Activated CD4-positive, CD25-positive, alpha-beta regulatory T cell treated with anti-CD3 and anti-CD28 coated beads, Interleukin-2, amount 50 U/mL, for 24 hours (primary cell): ENCODE data around the gene INO80C.

Experiments used
- ATAC-seq, 2 donors: fragments of 150-1000 bp; cut with Tn5 transposase; one replicate each; pipeline ENCODE4 v1.10.0; 2021; ENCODE audit warnings: mild to moderate bottlenecking in 1 of 2, moderate library complexity in 1 of 2

The INO80C gene, protein sequence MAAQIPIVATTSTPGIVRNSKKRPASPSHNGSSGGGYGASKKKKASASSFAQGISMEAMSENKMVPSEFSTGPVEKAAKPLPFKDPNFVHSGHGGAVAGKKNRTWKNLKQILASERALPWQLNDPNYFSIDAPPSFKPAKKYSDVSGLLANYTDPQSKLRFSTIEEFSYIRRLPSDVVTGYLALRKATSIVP

DNA sequence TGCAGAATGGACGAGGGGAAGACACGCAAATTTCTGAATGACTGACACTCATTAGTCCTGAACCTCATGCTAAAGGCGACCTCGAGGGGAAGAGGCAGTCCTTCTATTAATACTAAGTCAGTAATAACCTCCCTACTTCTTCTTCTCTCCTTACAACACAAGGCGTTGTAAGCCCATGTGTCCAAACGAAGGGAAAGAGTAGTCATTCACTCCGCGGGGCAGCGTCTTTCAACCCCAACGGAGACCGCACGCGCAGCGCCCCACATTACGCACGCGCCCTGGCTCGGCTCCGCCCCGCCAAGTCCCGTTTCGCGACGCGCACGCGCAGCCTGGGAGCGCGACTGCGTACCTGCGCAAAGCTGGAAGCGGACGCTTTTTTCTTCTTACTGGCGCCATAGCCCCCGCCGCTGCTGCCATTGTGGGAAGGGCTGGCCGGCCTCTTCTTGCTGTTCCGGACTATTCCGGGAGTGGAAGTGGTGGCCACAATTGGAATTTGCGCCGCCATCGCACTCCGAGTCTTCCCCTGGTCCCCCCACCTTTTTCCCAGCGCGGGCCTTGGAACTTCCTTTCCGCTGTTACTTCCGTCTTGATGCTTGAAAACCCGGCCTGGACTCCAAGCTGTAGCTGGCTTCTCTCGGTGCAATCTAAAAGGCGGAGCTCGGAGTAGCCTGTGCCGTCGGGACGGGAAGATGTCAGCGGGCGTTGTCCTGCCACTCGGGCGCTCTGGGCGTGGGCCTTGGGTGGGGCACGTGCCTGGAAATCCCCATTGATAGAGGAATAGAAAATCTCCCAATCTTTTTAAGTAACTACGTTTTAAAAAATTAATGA lies at the start of gene INO80C:
INO80C (minus strand) TSS at position 591 of the 828 bp plus-strand sequence; CDS start at position 505, 86 bp downstream.
- ATAC-seq, result peak; percentile 92 to 93

DNA sequence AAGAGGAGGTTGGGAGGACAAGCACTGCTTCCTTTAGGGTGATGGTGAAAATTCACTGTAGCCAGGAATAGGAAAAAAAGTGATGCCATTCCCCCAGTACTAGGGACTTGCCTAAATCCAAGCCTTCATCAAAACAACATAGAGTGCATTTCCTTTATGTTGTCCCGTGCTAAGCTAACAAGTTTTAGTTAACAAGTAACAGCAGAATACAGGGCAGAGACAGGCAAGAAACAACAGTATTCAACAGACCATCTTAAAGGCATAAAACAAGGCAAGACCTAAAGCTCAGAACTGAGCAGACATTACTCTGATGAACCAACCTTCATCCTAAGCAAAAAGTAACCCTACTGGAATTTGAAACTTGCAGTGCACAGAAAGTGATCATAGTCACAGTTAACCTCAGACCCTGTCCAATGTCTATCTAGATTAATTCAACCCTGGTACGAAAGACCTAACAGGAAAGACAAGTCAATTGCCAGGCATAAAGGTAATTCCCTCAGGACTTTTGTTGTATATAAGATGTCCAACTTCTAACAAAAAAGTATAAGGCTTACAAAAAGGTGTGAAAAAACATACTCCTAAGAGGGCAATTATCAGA lies 49.3 kb upstream of the INO80C start:
- no peak for ATAC-seq

DNA sequence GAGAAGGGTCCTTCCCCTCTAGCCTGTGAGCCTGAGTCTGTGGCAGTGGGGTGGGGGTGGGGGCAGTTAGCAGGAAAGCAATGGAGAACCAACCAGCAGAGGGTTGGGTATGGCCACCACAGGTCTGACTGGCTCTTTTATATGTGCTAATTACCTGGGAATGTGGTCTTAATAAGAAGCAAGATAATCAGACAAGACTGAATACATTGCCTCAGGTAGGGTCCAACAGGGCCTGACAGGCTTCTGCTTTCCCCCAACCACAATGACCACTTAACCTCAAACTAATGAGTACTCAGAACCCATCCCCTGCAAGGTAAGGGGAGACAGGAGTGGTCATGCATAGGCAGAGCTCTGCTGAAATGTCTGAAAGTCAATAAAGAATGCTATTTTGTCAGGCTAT lies 44.6 kb upstream of the INO80C start:
- no peak for ATAC-seq

DNA sequence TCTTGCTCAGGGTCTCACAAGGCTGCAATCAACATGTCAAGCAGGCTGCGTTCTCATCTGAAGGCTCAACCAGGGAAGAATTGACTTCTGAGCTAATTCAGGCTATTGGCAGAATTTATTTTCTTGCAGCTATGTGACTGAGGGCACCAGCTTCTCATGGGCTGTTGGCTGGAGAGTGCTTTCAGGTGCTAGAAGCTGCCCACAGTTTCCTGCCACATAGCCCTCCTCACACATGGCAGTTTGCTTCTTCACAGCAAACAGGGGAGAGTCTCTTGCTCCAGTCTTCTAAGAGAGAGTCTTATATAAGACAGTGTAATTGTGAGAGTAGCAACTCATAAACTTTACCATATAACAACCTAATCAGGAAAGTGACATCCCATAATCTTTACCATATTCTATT lies 37.5 kb upstream of the INO80C start:
- ATAC-seq, result no peak

DNA sequence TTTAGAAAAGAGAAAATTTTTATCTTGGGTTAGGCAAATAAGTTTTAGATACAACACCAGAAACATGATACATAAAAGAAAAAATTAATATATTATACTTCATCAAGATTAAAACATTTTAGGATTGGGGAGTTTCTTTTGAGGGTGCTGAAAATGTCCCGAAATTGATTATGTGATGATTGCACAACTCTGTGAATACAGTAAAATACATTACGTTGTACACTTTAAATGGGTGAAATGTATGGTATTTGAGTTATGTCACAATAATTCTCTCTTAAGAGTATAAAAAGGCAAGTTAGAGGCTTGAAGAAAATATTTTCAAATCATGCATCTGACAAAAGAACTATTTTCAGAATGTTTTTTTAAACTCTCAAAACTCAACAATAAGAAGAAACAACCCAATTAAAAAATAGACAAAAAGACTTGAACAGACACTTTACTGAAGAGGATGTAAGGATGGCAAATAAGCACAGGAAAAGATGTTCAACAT lies 36.2 kb upstream of the INO80C start:
- no peak for ATAC-seq

DNA sequence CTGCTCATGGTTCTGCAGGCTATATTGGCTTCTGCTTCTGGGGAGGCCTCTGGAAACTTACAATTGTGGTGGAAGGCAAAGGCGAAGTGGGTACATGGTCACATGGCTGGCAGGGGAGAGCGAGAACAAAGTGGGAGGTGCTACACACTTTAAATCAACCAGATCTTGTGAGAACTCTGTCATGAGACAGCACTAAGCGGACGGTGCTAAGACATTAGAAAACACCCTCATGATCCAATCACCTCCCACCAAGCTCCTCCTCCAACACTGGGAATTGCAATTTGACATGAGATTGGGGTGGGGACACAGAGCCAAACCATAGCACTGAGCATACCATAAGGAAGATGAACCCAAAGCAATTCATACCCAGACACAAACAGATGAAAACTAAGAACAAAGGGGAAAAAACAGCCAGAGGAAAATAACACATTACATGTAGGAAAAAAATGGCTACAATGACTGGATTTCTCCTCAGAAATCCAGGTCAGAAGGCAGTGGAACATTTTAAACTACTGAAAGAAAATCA lies 31.1 kb upstream of the INO80C start:
- no peak for ATAC-seq

DNA sequence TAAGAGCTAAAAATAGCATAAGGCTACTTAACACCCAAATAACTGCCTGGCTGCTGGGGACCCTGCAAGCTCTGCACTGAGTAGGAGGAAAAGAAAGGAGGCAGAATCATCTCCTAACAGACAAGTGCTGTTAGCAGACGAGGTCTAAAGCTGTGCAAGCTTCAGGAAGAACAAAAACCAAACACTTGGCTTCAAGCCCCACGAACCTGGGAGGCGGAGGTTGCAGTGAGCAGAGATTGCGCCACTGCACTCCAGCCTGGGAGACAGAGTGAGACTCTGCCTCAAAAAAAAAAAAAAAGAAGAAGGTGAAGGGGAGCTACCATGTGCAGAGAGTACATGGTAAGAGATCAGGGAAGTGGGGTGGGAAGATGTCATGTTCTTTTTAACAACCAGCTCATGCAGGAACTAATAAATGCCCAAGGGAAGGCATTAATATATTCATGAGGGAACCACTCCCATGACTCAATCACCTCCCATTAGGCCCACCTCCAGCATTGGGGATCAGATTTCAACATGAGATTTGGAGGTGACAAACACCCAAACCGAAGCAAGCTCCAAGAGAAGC lies 28.8 kb upstream of the INO80C start:
- no peak for ATAC-seq

DNA sequence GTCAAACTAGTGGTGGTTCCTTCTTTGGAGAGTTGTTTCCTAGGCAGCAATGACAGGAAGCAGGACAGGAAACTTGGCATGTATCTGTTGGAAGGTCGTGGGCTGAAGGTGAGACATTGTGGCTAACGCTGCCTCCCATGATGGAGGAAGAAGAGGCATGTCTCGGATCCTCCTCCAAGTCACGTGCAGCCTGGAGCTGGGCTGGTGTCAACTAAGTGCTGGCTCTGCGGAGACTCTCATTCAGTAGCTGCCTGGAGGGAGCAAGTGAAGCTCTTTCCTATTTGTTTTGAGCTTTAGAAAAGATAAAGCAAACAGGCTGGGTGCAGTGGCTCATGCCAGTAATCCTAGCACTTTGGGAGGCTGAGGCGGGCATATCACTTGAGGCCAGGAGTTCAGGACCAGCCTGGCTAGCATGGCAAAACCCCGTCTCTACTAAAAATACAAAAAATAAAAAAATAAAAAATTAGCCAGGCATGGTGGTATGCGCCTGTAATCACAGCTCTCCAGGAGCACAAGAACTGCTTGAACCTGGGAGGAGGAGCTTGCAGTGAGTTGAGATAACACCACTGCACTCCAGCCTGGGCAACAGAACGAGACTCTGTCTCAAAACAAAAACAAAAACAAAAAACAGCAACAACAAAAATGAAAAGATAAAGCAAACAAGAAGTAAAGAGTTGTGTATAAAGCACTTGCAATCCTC lies 28.2 kb upstream of the INO80C start:
- ATAC-seq, result no peak

DNA sequence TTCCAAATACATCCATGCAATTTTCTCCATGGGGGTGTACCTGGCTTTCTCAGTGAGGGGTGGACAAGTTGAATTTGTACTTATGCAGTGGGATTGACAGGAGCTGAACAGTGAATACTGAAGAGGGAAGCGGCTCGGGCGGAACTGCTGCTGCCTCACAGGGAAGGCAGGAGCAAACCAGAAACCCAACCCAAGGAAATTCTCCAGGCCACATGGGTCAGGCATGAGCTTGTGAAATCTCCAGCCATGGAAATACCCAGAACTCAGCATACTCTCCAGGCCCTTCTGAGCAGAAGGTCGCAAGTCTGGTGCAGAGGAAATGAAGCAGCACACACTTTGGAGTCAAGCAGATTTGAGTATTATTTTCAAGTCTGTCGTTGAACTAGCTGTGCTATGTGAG lies 26.5 kb upstream of the INO80C start:
- ATAC-seq, result no peak

DNA sequence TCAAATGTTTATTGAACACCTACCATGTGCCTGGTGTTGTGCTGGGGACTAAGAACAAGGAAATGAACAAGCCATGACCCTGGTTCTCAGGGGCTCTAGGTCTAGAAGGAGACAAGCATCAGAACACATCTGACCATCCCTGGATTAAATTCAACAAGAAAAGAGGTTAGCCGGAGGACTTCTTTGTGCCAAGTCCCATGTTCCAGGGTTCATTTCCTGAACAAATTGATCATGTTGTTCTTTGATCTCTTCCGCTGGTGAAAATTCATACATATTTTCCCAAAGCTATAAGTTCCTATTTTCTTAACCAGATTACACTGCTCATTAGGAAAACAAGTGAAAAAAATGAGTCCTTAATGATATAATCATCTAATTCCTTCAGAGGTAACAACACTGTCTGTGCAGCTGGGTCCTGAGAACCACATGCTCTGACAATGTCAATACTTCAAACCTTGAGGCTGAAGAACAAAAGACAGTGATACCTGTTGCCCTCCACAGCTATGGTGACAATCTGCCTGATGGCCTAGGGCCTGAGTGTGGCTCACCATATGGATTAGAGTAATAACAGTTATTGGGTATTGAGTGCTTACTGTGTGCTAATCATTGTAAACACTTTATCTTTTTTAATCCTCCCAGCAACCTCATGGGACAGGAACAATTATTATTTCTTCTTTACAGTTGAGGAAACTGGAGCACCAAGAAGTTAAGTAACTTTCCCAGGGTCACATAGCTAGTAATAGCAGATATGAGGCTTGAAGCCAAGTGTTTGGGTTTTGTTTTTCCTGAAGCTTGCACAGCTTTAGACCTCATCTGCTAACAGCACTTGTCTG lies 24.6 kb upstream of the INO80C start:
- ATAC-seq, result no peak

DNA sequence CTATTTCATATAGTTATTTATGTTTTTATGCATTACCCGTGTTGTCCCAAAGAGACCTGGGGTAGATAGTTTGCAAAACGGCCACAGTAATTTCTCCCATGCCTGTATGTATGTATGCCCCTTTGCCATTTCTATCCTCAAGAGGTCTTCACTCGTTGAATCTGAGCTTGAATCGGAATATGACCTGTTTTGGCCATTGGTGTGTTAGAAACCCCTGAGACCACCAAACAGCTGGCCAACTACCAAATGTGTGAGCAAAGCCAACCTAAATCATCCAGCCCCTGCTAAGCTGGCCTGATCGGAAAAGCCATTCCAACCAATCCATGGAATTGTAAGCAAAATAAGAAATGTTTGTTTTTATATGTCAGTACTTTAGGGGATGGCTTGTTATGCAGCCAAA lies 23.4 kb upstream of the INO80C start:
- no peak for ATAC-seq

DNA sequence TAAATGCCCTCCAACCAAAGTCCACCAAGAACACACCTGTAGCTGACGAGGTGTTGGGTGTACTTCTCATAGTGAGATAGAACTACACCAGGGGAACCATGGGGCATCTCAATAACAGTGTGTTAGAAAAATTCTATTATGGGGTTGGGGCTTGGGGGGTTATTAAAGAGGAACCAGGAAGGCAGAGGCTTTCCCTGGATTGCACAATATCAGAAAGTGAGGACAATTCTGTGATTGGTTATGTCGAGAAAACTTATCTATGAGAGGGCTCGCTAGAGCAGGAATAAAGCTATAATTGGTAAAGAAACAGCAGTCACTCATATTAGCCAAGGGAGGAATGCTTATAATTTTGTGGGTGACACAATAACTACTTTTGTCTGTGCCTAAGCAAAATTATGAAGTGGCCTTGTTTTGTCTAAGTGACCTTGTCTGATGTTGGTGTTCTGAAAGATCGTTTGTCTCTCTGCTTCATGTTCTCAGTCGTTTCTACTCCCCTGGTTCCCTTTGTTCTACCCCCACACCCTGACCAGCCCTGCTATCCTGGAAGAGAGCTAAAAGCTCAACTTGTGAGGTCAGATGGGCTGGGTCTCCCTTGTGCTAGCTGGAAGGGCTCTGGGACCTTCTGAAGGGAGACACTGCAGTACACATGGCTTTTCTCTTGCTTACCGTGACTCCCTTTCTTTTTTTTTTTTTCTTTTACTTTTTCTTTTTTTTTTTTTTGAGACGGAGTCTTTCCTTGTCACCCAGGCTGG lies 21.6 kb upstream of the INO80C start:
- ATAC-seq, result no peak

DNA sequence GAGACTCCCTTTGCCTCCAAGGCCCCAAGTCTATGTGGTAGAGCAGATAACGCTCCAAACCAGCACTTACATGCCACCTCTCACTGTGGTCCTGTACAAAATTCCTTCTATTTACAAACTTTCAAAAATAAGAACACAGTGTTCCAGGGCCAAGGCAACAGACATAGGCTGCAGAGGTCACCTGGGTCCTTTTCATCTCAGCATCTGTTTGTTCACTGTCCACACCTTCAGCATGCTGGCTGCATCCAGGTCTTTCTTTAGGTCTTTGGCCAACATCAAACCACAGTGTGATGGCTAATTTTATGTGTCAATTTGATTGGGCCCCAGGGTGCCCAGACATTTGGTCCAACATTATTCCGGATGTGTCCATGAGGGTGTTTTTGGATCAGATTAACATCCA lies 20.0 kb upstream of the INO80C start:
- ATAC-seq, result no peak

DNA sequence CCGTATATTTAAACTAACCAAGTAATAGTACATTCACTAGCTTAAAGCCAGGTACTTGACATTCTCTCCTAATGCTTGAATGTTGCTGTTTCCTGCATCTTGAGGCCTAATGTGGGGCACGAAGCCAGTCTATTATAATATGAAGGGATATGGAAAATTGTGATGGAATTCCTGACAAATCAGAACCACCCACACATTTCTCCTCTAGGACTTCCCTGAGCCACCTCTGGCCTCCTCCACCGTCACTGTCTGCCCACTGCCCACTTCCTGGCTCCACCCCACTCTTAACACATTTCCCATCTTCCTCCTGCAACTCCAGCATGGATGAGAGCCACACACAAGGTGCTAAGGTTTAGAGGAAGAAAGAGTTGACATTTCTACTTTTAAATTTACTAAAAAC lies 19.0 kb upstream of the INO80C start:
- ATAC-seq, result no peak

DNA sequence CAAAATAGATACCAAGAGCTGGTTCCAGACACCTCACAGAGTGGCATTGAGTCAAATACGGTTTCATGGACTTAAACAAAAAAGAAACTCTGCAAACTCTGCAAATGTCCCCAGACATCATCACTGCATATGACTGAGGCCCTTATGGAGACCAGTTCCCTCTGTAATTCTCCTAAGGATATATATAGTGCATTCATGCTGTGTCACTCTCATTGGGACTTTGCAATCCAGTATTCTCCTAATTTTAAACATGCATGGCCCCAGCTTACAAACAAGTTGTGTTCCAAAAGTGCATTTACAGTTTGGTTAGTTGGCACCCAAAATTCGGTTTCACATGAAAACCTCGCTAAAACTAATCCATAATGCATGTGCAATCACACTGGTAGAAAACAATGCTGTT lies 18.6 kb upstream of the INO80C start:
- ATAC-seq, result no peak

DNA sequence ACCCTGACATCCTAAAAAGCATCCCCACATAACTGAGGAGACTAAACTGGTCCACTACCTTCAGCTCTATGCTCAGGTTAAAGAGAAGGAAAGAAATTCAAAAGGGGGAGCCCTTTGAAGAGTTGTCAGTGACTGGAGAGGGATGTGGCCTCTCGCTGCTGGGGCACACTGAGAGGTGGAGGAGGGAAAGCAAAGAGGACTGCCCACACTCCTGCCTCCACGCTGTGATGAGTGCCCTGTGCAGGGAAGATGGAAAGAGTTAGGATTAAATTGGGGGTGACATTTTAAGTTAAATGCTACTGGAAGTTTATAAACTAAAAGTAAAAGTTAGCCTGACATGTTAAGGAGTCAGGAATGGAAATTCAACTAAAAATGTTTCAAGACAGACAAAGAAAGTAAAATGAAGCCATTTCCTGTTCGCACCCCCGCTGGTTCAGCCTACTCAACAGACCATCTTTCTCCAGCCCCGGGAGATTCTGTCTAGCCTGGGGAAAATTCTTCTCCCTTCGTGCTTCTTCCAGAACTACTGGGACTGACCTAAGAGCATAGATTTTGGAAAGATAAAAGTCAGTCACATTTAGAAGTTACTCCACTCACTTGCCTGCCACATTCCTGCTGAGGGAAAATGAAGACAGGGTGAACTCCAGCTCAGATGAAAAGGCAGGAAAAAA lies 17.8 kb upstream of the INO80C start:
- no peak for ATAC-seq

DNA sequence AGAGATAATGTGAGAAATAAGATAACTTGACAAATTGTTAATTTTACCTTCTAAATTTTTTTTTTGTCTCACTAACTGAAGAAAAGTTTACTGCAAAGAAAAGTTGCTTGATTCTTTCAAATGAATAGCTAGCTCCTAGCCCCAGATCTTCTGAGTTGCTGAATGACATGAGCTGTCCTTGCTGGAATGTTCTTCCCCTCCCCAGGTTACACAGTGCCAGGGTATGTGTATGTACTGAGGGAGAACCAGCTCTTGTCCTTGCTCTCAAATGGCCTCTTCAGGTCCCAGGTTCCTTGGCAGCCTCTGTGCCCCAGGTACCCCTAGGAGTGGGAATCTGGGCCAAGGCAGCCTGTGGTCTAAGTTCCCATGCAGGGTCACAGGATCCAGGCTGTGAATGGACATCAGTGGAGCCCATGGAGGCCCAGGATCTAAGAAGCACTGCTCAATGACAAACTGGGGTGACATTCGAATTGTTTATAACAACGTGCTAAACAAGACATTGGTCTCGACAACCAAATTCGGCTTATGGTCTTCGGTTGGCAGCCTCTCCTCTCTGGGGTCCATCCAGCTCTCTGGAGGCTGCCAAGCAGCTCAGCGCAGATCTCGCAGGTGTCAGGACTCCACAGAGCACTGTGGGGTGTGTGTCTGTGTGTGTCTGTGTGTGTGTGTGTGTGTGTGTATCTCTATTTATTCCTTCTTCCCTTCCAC lies 17.1 kb upstream of the INO80C start:
- ATAC-seq, result no peak

DNA sequence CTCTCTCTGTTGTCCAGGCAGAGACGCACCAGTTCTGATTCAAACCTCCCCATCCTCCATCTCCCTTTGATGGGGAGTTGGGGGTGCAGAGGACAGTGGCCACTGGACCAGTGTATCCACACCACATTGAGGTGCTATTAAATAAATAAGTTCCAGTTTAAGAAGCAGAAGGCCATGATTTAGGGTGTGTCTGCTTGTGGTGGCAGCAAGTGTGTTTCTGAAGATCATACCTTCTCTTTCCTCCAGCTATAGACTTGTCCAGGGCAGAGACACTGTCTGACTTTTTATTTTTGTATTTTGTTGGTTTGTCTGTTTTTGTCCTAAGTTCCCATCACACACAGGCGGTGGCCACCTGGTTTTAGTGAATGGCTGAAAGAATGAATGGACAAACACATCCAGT lies 16.5 kb upstream of the INO80C start:
- no peak for ATAC-seq

DNA sequence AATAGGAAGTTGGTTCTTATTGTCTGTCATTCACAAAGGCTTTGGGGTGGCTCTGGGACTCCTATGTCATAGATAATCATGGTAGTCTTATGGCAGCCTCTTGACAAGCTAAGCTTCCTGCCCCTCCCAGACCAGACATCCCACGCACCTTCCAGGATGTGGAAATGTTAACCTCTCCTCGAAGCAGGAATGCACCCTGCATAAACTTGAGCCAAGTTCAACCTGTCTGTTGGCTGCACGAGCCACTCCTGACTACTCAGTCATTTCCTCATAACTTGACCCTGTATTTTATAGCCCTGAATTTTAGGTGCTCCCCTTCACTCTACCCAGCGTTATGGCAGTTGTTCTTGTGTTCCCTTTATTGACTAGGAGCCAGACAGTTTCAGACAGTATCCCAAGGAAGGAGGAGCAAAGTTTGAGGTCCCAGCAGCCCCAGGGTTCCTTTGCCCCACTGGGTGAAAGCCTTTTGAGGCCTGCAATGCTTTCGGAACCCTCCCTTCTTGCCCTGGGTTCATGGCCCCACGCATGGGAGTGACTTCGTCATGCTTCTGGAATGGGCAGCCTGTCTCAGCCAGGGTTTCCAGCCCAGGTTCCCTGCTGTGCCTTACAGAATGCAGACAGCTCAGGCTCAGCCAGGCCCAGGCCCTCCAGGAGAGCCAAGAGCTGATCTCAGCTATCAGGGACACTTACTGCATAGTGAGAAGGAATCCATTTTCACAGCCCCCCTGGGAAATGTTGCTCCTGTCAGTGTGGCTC lies 15.6 kb upstream of the INO80C start:
- ATAC-seq, result no peak
